Keratinocyte (primary cell): Measurements from ENCODE around the gene CD1E. TPM values are rescaled to one million over a fixed set of nuclear protein-coding genes. Genes with fewer than 3 reads are reported as not detected.
"Not testable (repeated sequence)": the region's sequence is repeated elsewhere in the genome, so short reads cannot be mapped to it uniquely, and the experiment has no call there.

Experiments
- DNase-seq: peaks from one replicate; pipeline ENCODE4 v3.0.0-alpha.2; 2011; ENCODE audit warnings: low read depth, missing footprints, low spot score
- FAIRE-seq: peaks from 2 replicates; lab custom pipeline; 2011; peaks lifted over from hg19 to GRCh38; lab: Jason Lieb, UNC
- H2AFZ ChIP-seq: 2 replicates; pipeline ENCODE4 v1.6.0; 2012; ENCODE audit warnings: low read length, control low read depth, inconsistent platforms; ENCODE audit not compliant: control insufficient read depth
- H3K27ac ChIP-seq: 2 replicates; pipeline ENCODE4 v1.5.1; 2011; ENCODE audit warnings: low read length; ENCODE audit not compliant: control insufficient read depth, insufficient read depth
- H3K27me3 ChIP-seq: 3 replicates; pipeline ENCODE4 v1.6.0; 2011; ENCODE audit warnings: low read length; ENCODE audit not compliant: control insufficient read depth, insufficient read depth; ENCODE audit errors: extremely low read depth
- H3K36me3 ChIP-seq, 2 experiments: 2 replicates in 1 of 2; 3 replicates in 1 of 2; pipeline ENCODE4 v1.5.1; 2011; ENCODE audit warnings: low read length in 2 of 2, mild to moderate bottlenecking in 1 of 2; ENCODE audit not compliant: control insufficient read depth in 2 of 2, insufficient read depth in 2 of 2; ENCODE audit errors: extremely low read depth in 1 of 2
- H3K4me1 ChIP-seq: 3 replicates; pipeline ENCODE4 v1.5.1; 2011; ENCODE audit warnings: low read length; ENCODE audit not compliant: control insufficient read depth, insufficient read depth; ENCODE audit errors: extremely low read depth
- H3K4me2 ChIP-seq: 3 replicates; pipeline ENCODE4 v1.6.0; 2011; ENCODE audit warnings: low read depth, low read length; ENCODE audit not compliant: control insufficient read depth, insufficient read depth; ENCODE audit errors: extremely low read depth
- H3K4me3 ChIP-seq, 3 experiments: fragments of 200-600 bp in 1 of 3; sonication (generic) in 1 of 3; 2 replicates in 2 of 3; 3 replicates in 1 of 3; pipeline ENCODE4 v1.5.1; 2011 to 2016; ENCODE audit warnings: low read length in 3 of 3, mild to moderate bottlenecking in 3 of 3, control low read depth in 2 of 3, inconsistent platforms in 1 of 3, low read depth in 1 of 3, mixed read lengths in 1 of 3, mixed run types in 1 of 3, moderate library complexity in 1 of 3; ENCODE audit not compliant: control insufficient read depth in 2 of 3, insufficient read depth in 2 of 3; ENCODE audit errors: extremely low read depth in 1 of 3
- H3K79me2 ChIP-seq: 2 replicates; pipeline ENCODE4 v1.6.0; 2012; ENCODE audit warnings: low read length; ENCODE audit not compliant: control insufficient read depth, insufficient read depth
- H3K9ac ChIP-seq: 3 replicates; pipeline ENCODE4 v1.6.0; 2011; ENCODE audit warnings: low read length; ENCODE audit not compliant: control insufficient read depth, insufficient read depth; ENCODE audit errors: extremely low read depth
- H3K9me1 ChIP-seq: 3 replicates; pipeline ENCODE4 v1.6.0; 2011; ENCODE audit warnings: low read length; ENCODE audit not compliant: control insufficient read depth, insufficient read depth; ENCODE audit errors: extremely low read depth
- H3K9me3 ChIP-seq: 2 replicates; pipeline ENCODE4 v1.5.1; 2012; ENCODE audit warnings: low read depth, low read length; ENCODE audit not compliant: control insufficient read depth
- H4K20me1 ChIP-seq: 3 replicates; pipeline ENCODE4 v1.6.0; 2011; ENCODE audit warnings: low read length; ENCODE audit not compliant: control insufficient read depth, insufficient read depth; ENCODE audit errors: extremely low read depth
- CTCF ChIP-seq, 3 experiments: IDR thresholded peaks in 1 of 3; conservative IDR thresholded peaks in 1 of 3; optimal IDR thresholded peaks in 1 of 3; 2 replicates in 2 of 3; 3 replicates in 1 of 3; pipeline versions ENCODE3 to v1.5.1; 2011; ENCODE audit warnings: low read length in 3 of 3, mild to moderate bottlenecking in 3 of 3, moderate library complexity in 2 of 3, control low read depth in 1 of 3, inconsistent platforms in 1 of 3; ENCODE audit not compliant: insufficient read depth in 2 of 3; ENCODE audit errors: extremely low read depth in 1 of 3
- EZH2 ChIP-seq: IDR thresholded peaks from one replicate; pipeline ENCODE4 v1.6.1; 2012; ENCODE audit warnings: inconsistent platforms, mild to moderate bottlenecking, low read length, moderate library complexity
- dilution Hi-C: fragments of 300-500 bp; cut with MboI; formaldehyde crosslinking; loops from one replicate; pipeline ENCODE4 v1.7.0; 2020; ENCODE audit warnings: low sequenced_read_pairs; ENCODE audit not compliant: extremely low pct_ligation_motif_present
- polyA plus RNA-seq, 5 experiments: library from polyadenylated mRNA; depleted of rRNA in 3 of 5; stranded (reverse) in 3 of 5; stranded (forward) in 1 of 5; unstranded in 1 of 5; fragments of >200 nt; gene quantifications; 1 replicate in 1 of 5; 2 replicates in 3 of 5; 3 replicates in 1 of 5; pipeline versions ENCODE4 v1.2.1 to v1.2.3, GENCODE V29; 2011 to 2012; ENCODE audit warnings: missing spikeins in 2 of 5, low read depth in 1 of 5, low replicate concordance in 1 of 5

The CD1E gene
- polyA plus RNA-seq, 1 donor (not counting 4 experiments of a cell fraction or from before 2014, with no cell fraction given): not detected

GRCh38 chr1:158366783-158367182 is 13.1 kb downstream of the CD1E start:
- Histone ChIP-seq H3K36me3 (no peaks in the 10 kb centered on the region), H4K20me1 (no peaks in the 10 kb centered on the region), H3K9ac (no peak overlapping the region), H2AFZ (no peak overlapping the region), H3K9me3 (no peaks in the 10 kb centered on the region), H3K4me1 (no peaks in the 10 kb centered on the region), H3K9me1 (no peaks in the 10 kb centered on the region), H3K27ac (no peak overlapping the region), H3K4me3 (no peak overlapping the region), H3K4me2 (no peak overlapping the region), H3K79me2 (no peaks in the 10 kb centered on the region), H3K27me3 (no peaks in the 10 kb centered on the region)
- FAIRE-seq: no peak
- DNase-seq: no peak
- TF ChIP-seq CTCF (optimal IDR thresholded peaks at IDR 0.05 in 1 of 3, IDR thresholded peaks at IDR 0.05 in 1 of 3, conservative IDR thresholded peaks at IDR 0.05 in 1 of 3; ENCODE audit: extremely low read depth in 1 of 3, insufficient read depth in 2 of 3, low read length in 3 of 3): no peak
- TF ChIP-seq EZH2: no peak
- dilution Hi-C loops: no loop called here

DNA sequence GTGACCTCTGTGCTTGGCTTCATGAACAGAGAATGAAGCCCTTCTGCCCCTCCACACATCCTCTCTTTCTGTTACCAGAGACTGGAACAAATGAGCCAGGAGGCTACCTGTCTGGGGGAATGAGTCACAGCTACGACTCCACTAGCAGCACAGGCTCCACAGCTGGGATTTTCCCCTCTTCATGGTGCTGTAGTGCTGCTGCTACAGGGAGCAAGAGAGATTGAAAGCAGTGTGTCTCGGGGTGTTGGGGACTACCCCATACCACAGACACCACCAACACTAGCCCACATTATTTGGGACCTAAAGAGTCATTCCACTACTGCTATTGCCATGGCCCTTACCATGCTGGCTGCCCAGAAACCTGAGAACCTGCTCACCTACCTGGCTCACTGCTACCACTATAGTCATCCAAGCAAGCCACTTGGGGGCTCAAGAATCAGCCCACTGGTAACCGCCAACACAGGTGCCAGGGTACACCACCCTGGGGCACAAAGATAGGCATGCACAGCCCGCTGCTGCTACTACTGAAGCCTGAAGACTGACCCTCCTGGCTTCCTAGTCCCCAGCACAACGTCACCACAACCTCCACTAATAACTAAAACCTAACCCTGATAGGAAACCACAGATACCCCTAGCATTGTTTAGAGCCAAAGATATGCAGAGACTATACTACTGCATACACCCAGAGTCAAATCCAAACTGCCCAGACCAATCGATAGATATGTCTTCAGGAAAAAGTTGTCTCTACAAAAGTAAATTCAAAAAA is 17.7 kb downstream of the CD1E start:
- dilution Hi-C loops: no loop called here
- H3K9me3 ChIP-seq: no peaks in the 10 kb centered on the region
- no peak overlapping the region for H3K4me2 ChIP-seq
- FAIRE-seq (no peak), DNase-seq (no peak)
- H3K9ac ChIP-seq: no peak overlapping the region
- H3K4me3 ChIP-seq: no peak overlapping the region
- H3K9me1 ChIP-seq: no peaks in the 10 kb centered on the region
- TF ChIP-seq CTCF (optimal IDR thresholded peaks at IDR 0.05 in 1 of 3, IDR thresholded peaks at IDR 0.05 in 1 of 3, conservative IDR thresholded peaks at IDR 0.05 in 1 of 3; ENCODE audit: extremely low read depth in 1 of 3, insufficient read depth in 2 of 3, low read length in 3 of 3) (no peak), EZH2 (no peak)
- no peaks in the 10 kb centered on the region for H3K79me2 ChIP-seq
- H3K4me1 ChIP-seq: no peaks in the 10 kb centered on the region
- no peaks in the 10 kb centered on the region for H3K27me3 ChIP-seq
- no peak overlapping the region for H2AFZ ChIP-seq
- no peak overlapping the region for H3K27ac ChIP-seq
- no peaks in the 10 kb centered on the region for H3K36me3 ChIP-seq
- H4K20me1 ChIP-seq: no peaks in the 10 kb centered on the region

DNA sequence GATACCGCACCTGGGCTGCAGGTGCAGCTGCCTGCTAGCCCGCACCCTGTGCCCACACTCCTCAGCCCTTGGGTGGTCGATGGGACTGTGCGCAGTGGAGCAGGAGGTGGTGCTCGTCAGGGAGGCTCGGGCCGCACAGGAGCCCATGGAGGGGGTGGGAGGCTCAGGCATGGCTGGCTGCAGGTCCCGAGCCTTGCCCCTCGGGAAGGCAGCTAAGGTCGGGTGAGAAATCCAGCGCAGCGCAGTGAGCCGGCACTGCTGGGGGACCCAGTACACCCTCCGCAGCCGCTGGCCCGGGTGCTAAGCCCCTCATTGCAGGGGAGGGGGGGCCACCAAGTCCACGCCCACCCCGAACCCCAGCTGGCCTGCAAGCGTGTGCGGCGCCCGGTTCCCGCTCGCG is 20.4 kb downstream of the CD1E start:
- H3K27me3 ChIP-seq, H3K79me2 ChIP-seq, H3K4me3 ChIP-seq, H3K4me1 ChIP-seq, DNase-seq, H3K4me2 ChIP-seq, H3K9me1 ChIP-seq, H2AFZ ChIP-seq, H4K20me1 ChIP-seq, dilution Hi-C loops, FAIRE-seq, H3K9ac ChIP-seq, H3K9me3 ChIP-seq, H3K36me3 ChIP-seq, H3K27ac ChIP-seq: not testable (repeated sequence)
